ENCODE results near the gene WDR46. TPM values are rescaled to one million over a fixed set of nuclear protein-coding genes. Genes with fewer than 3 reads are reported as not detected.

Gene WDR46
- total RNA-seq, 1 experiment from 2014 or later = 99.2 TPM

- no peak overlapping the region for H3K14ac ChIP-seq (ENCODE audit: insufficient read depth, low read length)
- H4K91ac ChIP-seq (ENCODE audit: insufficient read length, low read depth, low read length) = no peak overlapping the region
- H3K36me3 Mint-ChIP-seq (ENCODE audit: insufficient read depth in 1 of 3, low read depth in 3 of 3) = no peaks in the 10 kb centered on the region
- H2AK5ac ChIP-seq (ENCODE audit: insufficient read length, low read length) = no peak overlapping the region
- H3K23ac ChIP-seq (ENCODE audit: insufficient read length, low read depth, low read length) = no peak overlapping the region
- H3K27ac ChIP-seq (ENCODE audit: insufficient read length, low read depth, low read length) = no peak overlapping the region
- no peak overlapping the region for H3K56ac ChIP-seq (ENCODE audit: insufficient read length, low read depth, low read length)
- H3K27me3 Mint-ChIP-seq (ENCODE audit: low read depth) = peaks cover 60% of the 10 kb centered on the region
- H2AFZ ChIP-seq (ENCODE audit: low read length) = no peak overlapping the region
- no peak overlapping the region for H4K8ac ChIP-seq (replicated peaks; ENCODE audit: insufficient read length, low read depth, low read length)
- no peak for DNase-seq
- H3T11ph ChIP-seq (ENCODE audit: low read length) = no peak overlapping the region
- H2BK12ac ChIP-seq (ENCODE audit: insufficient read length, low read depth, low read length) = no peak overlapping the region
- H2BK120ac ChIP-seq (ENCODE audit: low read depth, low read length, poor library complexity, severe bottlenecking) = no peak overlapping the region
- no peak overlapping the region for H3K4ac ChIP-seq (ENCODE audit: low read depth, low read length)
- H3K9ac ChIP-seq (ENCODE audit: extremely low read depth, insufficient read length, low read length) = no peak overlapping the region
- no peaks in the 10 kb centered on the region for H4K20me1 ChIP-seq (ENCODE audit: control insufficient read depth, insufficient read depth, insufficient read length)
- no peaks in the 10 kb centered on the region for H3K9me3 Mint-ChIP-seq
- no peaks in the 10 kb centered on the region for H3K23me2 ChIP-seq (ENCODE audit: insufficient read length, low read depth, low read length, poor library complexity, severe bottlenecking)
- H2BK15ac ChIP-seq (ENCODE audit: low read depth, low read length) = no peak overlapping the region
- H2BK20ac ChIP-seq (ENCODE audit: low read depth, low read length, poor library complexity, severe bottlenecking) = no peak overlapping the region
- H3K18ac ChIP-seq (ENCODE audit: insufficient read length, low read depth, low read length) = no peak overlapping the region
- H3K4me1 Mint-ChIP-seq = peaks cover 11% of the 10 kb centered on the region in 2 experiments
- no peak overlapping the region; a peak in 1 of 7 replicates for H3K27ac Mint-ChIP-seq
- H3K79me1 ChIP-seq (ENCODE audit: insufficient read depth, low read depth, low read length, poor library complexity, severe bottlenecking) = no peaks in the 10 kb centered on the region
- no peak overlapping the region for H3K4me2 ChIP-seq (ENCODE audit: insufficient read depth, insufficient read length, low read length)
- H3K79me2 ChIP-seq (ENCODE audit: insufficient read depth, low read length) = no peaks in the 10 kb centered on the region
- no peaks in the 10 kb centered on the region for H3K27me3 ChIP-seq (ENCODE audit: insufficient read depth, low read length)
- peak overlapping the region in 1 of 2 experiments; percentile 22; a peak in 2 of 5 replicates for H3K4me3 Mint-ChIP-seq
- H2BK5ac ChIP-seq (ENCODE audit: insufficient read length, low read length) = no peak overlapping the region
- no CpG with 5 or more reads among the region's 6 CpGs for WGBS (ENCODE audit: extremely low coverage, insufficient read length, low lambda C conversion rate)
- H3K4me1 ChIP-seq (ENCODE audit: insufficient read depth, low read length) = peaks cover 3% of the 10 kb centered on the region; the same call in 1 of the 2 replicates
- TF ChIP-seq CTCF (conservative IDR thresholded peaks at IDR 0.05) = no peak
- H3K9me3 ChIP-seq (ENCODE audit: control insufficient read depth, low read depth, low read length) = no peaks in the 10 kb centered on the region
- no peak overlapping the region for H4K5ac ChIP-seq (ENCODE audit: insufficient read length, low read depth, low read length)
These were observed 53.8 kb downstream of the WDR46 start for GRCh38 chr6:33235221-33235634.

Small RNAs within 50 kb of the gene (microRNA-seq; reads per million reads assigned to microRNA genes)
- gene MIR6834 (ENCODE audit: borderline microRNAs expressed) (not detected), gene MIR6873 (ENCODE audit: borderline microRNAs expressed) (not detected)

Other genes starting within 250 kb of the WDR46 start
- 2.6 and 4.0 TPM in 2 replicates for gene HLA-DPA1, start 215.6 kb downstream of the WDR46 start, total RNA-seq (2021)
- 23.4 and 23.6 TPM in 2 replicates for gene HLA-DPB1, start 213.2 kb downstream of the WDR46 start, total RNA-seq (2021)
- 2.0 and 2.3 TPM in 2 replicates for gene COL11A2, start 96.8 kb downstream of the WDR46 start, total RNA-seq (2021)
- 14.8 and 16.8 TPM in 2 replicates for gene RXRB, start 88.6 kb downstream of the WDR46 start, total RNA-seq (2021)
- gene SLC39A7, start 88.4 kb downstream of the WDR46 start, total RNA-seq (2021) = 105 and 107 TPM in 2 replicates
- 5.5 and 7.1 TPM in 2 replicates for gene HSD17B8, start 84.6 kb downstream of the WDR46 start, total RNA-seq (2021)
- gene RING1, start 80.7 kb downstream of the WDR46 start, total RNA-seq (2021) = 29.8 and 31.0 TPM in 2 replicates
- gene VPS52, start 17.4 kb downstream of the WDR46 start, total RNA-seq (2021) = 46.9 and 47.1 TPM in 2 replicates
- 3,216 and 3,296 TPM in 2 replicates for gene RPS18, start 17.2 kb downstream of the WDR46 start, total RNA-seq (2021)
- gene B3GALT4, start 12.1 kb downstream of the WDR46 start, total RNA-seq (2021) = 3.2 and 3.4 TPM in 2 replicates
- gene PFDN6, start 362 bp upstream of the WDR46 start, total RNA-seq (2021) = 85.8 and 90.7 TPM in 2 replicates
- 70.5 and 74.3 TPM in 2 replicates for gene RGL2, start 9.7 kb upstream of the WDR46 start, total RNA-seq (2021)
- 28.2 and 29.5 TPM in 2 replicates for gene TAPBP, start 24.8 kb upstream of the WDR46 start, total RNA-seq (2021)
- 8.1 TPM in 2 replicates for gene ZBTB22, start 28.5 kb upstream of the WDR46 start, total RNA-seq (2021)
- 80.2 and 80.4 TPM in 2 replicates for gene DAXX, start 33.7 kb upstream of the WDR46 start, total RNA-seq (2021)
- gene KIFC1, start 102.6 kb upstream of the WDR46 start, total RNA-seq (2021) = 73.1 and 73.8 TPM in 2 replicates
- 49.8 and 56.8 TPM in 2 replicates for gene PHF1, start 121.8 kb upstream of the WDR46 start, total RNA-seq (2021)
- 257 and 264 TPM in 2 replicates for gene CUTA, start 128.9 kb upstream of the WDR46 start, total RNA-seq (2021)
- gene SYNGAP1, start 130.8 kb upstream of the WDR46 start, total RNA-seq (2021) = 111 and 121 TPM in 2 replicates
- gene ZBTB9, start 165.3 kb upstream of the WDR46 start, total RNA-seq (2021) = 48.1 and 53.1 TPM in 2 replicates

All from H9 (cell line).